Activated gamma-delta T cell (primary cell): Measurements from ENCODE around the gene FRAT1.

Source experiments
- DNase-seq: peaks from one replicate; lab custom pipeline; 2025; lab: John Stamatoyannopoulos, UW

FRAT1 gene

GRCh38 chr10:97365761-97366351 is 46.8 kb downstream of the FRAT1 start:
- no peak for DNase-seq

- DNase-seq, result no peak
Observed at GRCh38 chr10:97366572-97366971, 47.5 kb downstream of the FRAT1 start.

- DNase-seq, result no peak
Observed at GRCh38 chr10:97367126-97367649, 48.1 kb downstream of the FRAT1 start.
